Measurements from ENCODE around the gene SERPINE2. TPM values are rescaled to one million over a fixed set of nuclear protein-coding genes. Genes with fewer than 3 reads are reported as not detected.

Gene SERPINE2
- total and polyA plus RNA-seq, 11 donors = 9.3 to 61.7 (median 22.1) TPM

DNA sequence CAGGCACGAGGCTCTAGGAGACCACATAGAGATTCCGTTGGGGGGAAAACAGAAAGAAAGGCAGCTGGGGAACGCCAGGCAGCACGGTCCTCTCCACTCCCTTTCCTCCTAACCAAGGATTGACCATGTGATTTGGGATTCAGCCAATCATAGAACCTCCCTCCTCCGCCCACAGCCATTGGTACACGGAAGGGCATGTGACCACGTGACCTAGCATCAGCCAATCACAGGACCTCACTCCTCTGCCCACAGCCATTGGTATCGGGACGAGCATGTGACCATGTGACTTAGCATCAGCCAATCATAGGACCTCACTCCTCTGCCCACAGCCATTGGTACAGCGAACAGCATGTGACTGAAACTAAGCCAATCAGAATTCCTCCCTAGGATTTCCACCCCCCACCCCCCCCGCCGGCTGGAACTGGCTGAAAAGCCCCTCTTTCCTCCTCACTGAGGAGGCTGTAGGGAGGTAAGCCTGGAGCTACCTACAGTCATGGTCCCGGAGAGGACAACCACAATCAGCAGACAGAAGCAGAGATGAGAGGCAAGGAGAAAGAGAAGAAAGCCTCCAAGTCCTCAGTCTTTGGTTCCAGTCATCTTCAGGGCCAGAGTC is 7.6 kb downstream of the SERPINE2 start:
- ATAC-seq (no peak), DNase-seq (no peak)
- Histone ChIP-seq H3K4me3 (no peak overlapping the region), H3K36me3 (peaks cover 0 to 4% (median 0%) of the 10 kb centered on the region in 9 donors), H3K9me3 (no peaks in the 10 kb centered on the region), H3K27me3 (peaks cover 0 to 17% (median 0%) of the 10 kb centered on the region in 9 donors), H3K4me1 (peaks cover 0 to 13% (median 0%) of the 10 kb centered on the region in 12 donors), H3K27ac (no peak overlapping the region)
- no peak for TF ChIP-seq POLR2A (IDR thresholded peaks at IDR 0.05)
- TF ChIP-seq, protein P1, sequence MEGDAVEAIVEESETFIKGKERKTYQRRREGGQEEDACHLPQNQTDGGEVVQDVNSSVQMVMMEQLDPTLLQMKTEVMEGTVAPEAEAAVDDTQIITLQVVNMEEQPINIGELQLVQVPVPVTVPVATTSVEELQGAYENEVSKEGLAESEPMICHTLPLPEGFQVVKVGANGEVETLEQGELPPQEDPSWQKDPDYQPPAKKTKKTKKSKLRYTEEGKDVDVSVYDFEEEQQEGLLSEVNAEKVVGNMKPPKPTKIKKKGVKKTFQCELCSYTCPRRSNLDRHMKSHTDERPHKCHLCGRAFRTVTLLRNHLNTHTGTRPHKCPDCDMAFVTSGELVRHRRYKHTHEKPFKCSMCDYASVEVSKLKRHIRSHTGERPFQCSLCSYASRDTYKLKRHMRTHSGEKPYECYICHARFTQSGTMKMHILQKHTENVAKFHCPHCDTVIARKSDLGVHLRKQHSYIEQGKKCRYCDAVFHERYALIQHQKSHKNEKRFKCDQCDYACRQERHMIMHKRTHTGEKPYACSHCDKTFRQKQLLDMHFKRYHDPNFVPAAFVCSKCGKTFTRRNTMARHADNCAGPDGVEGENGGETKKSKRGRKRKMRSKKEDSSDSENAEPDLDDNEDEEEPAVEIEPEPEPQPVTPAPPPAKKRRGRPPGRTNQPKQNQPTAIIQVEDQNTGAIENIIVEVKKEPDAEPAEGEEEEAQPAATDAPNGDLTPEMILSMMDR (IDR thresholded peaks at IDR 0.05) = no peak
- WGBS, 4 donors = 74 to 84% (median 81%) methylated on average over 13 of the region's 13 CpGs
- intact Hi-C loops (cut with DNase I) = loop anchor here in 1 of 10 donors (5.0 kb wide), 1 partner anchor 34 kb away; no protein-coding TSS in a partner anchor

DNA sequence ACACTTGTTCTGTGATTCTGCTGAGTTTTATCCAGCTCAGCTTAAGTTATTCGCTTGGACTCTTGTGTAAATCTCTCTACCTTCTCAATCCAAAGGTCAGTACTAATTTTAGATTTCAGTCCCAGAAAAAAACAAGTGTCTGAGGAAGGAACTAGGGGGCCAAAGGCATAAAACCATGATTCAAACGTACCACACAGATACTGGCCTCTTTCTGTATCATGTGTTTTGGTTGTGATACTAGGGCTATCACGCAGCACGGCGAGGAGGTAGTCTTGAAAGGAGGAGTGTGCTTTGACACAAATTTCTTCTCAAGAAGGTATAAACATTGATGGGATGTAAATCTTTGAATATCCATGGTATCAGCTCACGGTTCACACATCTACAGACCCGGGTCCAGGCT is 8.3 kb downstream of the SERPINE2 start:
- Histone ChIP-seq H3K4me1 (peaks cover 0 to 13% (median 0%) of the 10 kb centered on the region in 12 donors), H3K9me3 (no peaks in the 10 kb centered on the region), H3K27me3 (peaks cover 0 to 12% (median 0%) of the 10 kb centered on the region in 9 donors), H3K36me3 (peaks cover 0 to 4% (median 0%) of the 10 kb centered on the region in 9 donors), H3K4me3 (no peak overlapping the region), H3K27ac (no peak overlapping the region)
- DNase-seq (no peak), ATAC-seq (no peak)
- WGBS, 4 donors = 80 to 87% (median 85%) methylated on average over 7 of the region's 7 CpGs
- intact Hi-C loops (cut with DNase I) = loop anchor here in 1 of 10 donors (5.0 kb wide), 1 partner anchor 33 kb away; no protein-coding TSS in a partner anchor
- TF ChIP-seq POLR2A (IDR thresholded peaks at IDR 0.05) = no peak
- TF ChIP-seq, protein P1 (IDR thresholded peaks at IDR 0.05) = no peak

DNA sequence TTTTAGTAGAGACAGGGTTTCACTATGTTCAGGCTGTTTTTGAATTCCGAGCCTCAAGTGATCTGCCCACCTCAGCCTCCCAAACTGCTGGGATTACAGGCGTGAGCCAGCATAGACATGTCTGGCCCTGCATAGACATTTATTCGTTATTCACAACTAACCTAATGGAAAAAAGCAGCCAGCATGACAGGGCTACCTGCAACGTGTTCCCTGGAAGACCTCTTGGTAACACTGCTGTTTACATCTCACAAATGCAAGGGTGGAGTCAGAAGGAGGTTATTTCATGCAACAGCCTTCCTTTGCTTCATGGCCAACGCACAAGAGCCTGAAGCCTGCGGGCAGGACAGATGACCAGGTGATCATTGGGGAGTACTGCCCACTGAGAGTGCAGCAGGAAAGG is 9.2 kb downstream of the SERPINE2 start:
- Histone ChIP-seq H3K9me3 (no peaks in the 10 kb centered on the region), H3K4me3 (no peak overlapping the region)
- WGBS, 4 donors = 88 to 92% (median 88%) methylated on average over 6 of the region's 6 CpGs

DNA sequence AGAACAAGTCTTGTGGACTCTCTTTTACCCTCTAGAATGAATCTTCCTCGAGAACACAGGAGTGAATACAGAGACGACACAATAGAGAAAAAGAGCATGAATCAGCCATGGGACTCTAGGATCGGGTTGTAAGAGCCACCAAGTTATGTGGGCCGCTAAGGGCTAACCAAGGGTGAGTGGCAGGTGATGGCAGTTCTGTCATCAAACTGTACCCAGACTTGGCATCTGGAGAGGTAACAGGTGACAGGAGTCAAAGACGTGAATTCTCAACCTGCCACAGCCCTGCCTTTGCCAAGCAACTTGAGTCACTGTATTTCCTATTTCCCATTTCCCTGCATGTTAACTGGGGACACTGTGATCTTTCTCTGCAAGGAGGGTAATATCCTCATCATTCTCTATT is 11.2 kb downstream of the SERPINE2 start:
- no peak for ATAC-seq

More for the DNA sequence above, 9.2 kb downstream of the SERPINE2 start:
- no peak for ATAC-seq
- peaks cover 0 to 13% (median 0%) of the 10 kb centered on the region in 12 donors for H3K4me1 ChIP-seq
- no peak overlapping the region for H3K27ac ChIP-seq
- no peak for DNase-seq
- intact Hi-C loops (cut with DNase I) = loop anchor here in 1 of 10 donors (5.0 kb wide), 1 partner anchor 33 kb away; no protein-coding TSS in a partner anchor
- peaks cover 0 to 4% (median 0%) of the 10 kb centered on the region in 9 donors for H3K36me3 ChIP-seq
- TF ChIP-seq, protein P1 (IDR thresholded peaks at IDR 0.05) = no peak
- TF ChIP-seq POLR2A (IDR thresholded peaks at IDR 0.05) = no peak
- peaks cover 0 to 10% (median 0%) of the 10 kb centered on the region in 9 donors for H3K27me3 ChIP-seq

More for the DNA sequence above, 11.2 kb downstream of the SERPINE2 start:
- intact Hi-C loops (cut with DNase I) = no loop called here
- H3K9me3 ChIP-seq = no peaks in the 10 kb centered on the region
- DNase-seq = no peak
- H3K4me1 ChIP-seq = peaks cover 0 to 12% (median 0%) of the 10 kb centered on the region in 12 donors
- H3K27ac ChIP-seq = no peak overlapping the region
- no peak overlapping the region for H3K4me3 ChIP-seq
- WGBS, 4 donors = 79 to 84% (median 82%) methylated on average over 5 of the region's 5 CpGs
- peaks cover 0 to 4% (median 0%) of the 10 kb centered on the region in 9 donors for H3K36me3 ChIP-seq
- peaks cover 0 to 7% (median 0%) of the 10 kb centered on the region in 9 donors for H3K27me3 ChIP-seq
- TF ChIP-seq, protein P1 (IDR thresholded peaks at IDR 0.05) = no peak
- TF ChIP-seq POLR2A (IDR thresholded peaks at IDR 0.05) = no peak

Measured in heart left ventricle (tissue), 16 donors.